Kidney epithelial cell (primary cell): ENCODE results near the gene LACTB. TPM values are rescaled to one million over a fixed set of nuclear protein-coding genes. Genes with fewer than 3 reads are reported as not detected.
"Not testable (repeated sequence)": the region's sequence is repeated elsewhere in the genome, so short reads cannot be mapped to it uniquely, and the experiment has no call there.

Source experiments
- DNase-seq: peaks from one replicate; pipeline ENCODE4 v3.0.0-alpha.2; 2010; ENCODE audit warnings: low read depth
- H3K27me3 ChIP-seq: 2 replicates; pipeline ENCODE4 v1.6.0; 2011; ENCODE audit warnings: low read length; ENCODE audit not compliant: control insufficient read depth, insufficient read depth
- H3K36me3 ChIP-seq: 2 replicates; pipeline ENCODE4 v1.5.1; 2011; ENCODE audit warnings: low read length; ENCODE audit not compliant: control insufficient read depth, insufficient read depth
- H3K4me3 ChIP-seq: 2 replicates; pipeline ENCODE4 v1.5.1; 2011; ENCODE audit warnings: low read depth, mild to moderate bottlenecking, control low read depth, low read length
- total RNA-seq: library from RNA; depleted of rRNA; stranded (reverse); fragments of >200 nt; gene quantifications from 2 replicates; pipeline ENCODE4 v1.2.3, GENCODE V29; 2015
- TF ChIP-seq, protein P1 (sequence below): IDR thresholded peaks from 2 replicates; pipeline ENCODE4 v1.5.1; 2011; ENCODE audit warnings: mild to moderate bottlenecking, moderate library complexity, low read length, control low read depth, inconsistent platforms; ENCODE audit not compliant: insufficient read depth, poor library complexity, severe bottlenecking

Gene LACTB
- total RNA-seq, 1 donor from 2014 or later = 11.6 TPM

DNA sequence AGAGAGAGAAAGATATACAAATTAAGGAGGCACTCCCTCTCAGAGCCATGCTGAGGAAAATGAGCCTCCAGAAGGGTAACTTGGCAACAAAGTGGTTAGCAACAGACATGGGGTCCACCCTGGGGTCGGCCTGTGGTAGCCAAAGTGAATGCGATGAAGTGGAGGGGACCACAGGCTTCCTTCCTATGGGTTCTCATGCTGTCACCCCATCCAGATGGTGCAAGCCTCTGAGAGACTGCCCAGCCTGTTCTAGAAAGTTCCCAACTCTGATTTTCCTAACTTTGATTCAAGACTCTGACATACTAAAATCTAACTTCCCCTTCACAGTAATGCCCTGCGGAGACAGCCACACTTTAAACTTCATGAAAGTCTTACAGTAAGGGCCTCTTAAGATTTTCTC lies 18.2 kb upstream of the LACTB start:
- DNase-seq = no peak
- H3K4me3 ChIP-seq = no peak overlapping the region
- no peaks in the 10 kb centered on the region for H3K36me3 ChIP-seq
- H3K27me3 ChIP-seq = no peaks in the 10 kb centered on the region
- TF ChIP-seq, protein P1, sequence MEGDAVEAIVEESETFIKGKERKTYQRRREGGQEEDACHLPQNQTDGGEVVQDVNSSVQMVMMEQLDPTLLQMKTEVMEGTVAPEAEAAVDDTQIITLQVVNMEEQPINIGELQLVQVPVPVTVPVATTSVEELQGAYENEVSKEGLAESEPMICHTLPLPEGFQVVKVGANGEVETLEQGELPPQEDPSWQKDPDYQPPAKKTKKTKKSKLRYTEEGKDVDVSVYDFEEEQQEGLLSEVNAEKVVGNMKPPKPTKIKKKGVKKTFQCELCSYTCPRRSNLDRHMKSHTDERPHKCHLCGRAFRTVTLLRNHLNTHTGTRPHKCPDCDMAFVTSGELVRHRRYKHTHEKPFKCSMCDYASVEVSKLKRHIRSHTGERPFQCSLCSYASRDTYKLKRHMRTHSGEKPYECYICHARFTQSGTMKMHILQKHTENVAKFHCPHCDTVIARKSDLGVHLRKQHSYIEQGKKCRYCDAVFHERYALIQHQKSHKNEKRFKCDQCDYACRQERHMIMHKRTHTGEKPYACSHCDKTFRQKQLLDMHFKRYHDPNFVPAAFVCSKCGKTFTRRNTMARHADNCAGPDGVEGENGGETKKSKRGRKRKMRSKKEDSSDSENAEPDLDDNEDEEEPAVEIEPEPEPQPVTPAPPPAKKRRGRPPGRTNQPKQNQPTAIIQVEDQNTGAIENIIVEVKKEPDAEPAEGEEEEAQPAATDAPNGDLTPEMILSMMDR = no peak

DNA sequence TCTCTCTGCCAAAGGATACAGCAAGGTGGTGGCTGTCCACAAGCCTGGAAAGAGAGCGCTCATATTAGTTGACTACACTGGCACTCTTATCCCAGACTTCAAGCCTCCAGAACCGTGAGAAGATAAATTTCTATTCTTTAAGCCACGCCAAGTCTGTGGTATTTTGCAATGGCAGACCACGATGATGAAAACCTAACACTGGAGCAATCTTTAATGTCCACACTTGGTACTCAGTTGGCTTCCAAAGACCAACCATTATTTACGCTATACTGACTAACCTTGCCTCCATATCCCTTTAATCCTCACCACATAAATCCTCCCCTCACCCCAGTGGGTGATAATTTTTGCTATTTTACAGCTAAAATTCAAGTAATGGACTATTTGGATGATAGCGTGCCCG lies 16.9 kb upstream of the LACTB start:
- Histone ChIP-seq H3K4me3 (no peak overlapping the region), H3K36me3 (no peaks in the 10 kb centered on the region), H3K27me3 (no peaks in the 10 kb centered on the region)
- TF ChIP-seq, protein P1 = no peak
- DNase-seq = no peak

DNA sequence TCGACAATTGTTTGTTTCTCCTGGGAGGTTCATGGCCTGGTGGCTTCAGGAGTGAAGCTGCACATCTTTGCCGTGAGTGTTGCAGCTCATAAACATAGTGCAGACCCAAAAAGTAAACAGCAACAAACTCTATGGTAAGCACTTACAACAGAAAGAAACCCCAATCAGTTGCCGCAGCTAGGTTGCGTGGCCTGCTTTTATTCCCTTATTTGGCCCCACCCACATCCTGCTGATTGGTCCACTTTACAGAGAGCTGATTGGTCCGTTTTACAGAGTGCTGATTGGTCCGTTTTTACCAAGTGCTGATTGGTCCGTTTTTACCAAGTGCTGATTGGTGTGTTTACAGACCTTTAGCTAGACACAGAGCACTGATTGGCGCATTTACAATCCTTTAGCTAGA lies 16.3 kb upstream of the LACTB start:
- not testable (repeated sequence) for H3K36me3 ChIP-seq, DNase-seq, H3K4me3 ChIP-seq, H3K27me3 ChIP-seq

DNA sequence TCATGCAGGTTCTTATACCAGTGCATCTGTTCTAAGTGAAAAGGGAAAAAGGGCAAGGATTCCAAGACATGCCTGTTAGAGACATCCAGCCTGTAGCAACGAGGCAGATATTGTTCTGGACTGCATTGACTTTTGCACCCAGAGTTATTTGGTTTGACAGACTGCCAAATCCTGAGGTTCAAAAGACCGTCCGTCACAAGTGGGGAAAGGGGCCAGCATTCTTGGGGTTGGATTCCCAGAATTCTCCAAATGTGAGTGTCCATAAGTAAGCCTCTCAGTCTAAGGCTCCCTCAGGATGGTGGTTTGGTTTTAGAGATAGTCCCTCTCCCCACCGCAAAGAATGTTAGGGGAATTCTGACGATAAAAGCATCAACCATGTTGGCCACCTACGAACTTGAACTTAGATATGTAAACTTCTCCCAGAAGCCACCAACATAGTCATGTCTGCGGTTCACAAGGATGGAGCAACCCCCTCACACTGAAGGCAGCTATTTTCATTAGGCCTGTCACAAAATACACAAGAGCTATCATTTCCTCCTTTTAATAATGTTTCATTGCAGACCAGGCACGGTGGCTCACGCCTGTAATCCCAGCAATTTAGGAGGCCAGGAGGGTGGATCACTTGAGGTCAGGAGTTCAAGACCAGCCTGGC lies 13.6 kb upstream of the LACTB start:
- peak; percentile 91 for DNase-seq
- no peaks in the 10 kb centered on the region for H3K27me3 ChIP-seq
- no peak overlapping the region for H3K4me3 ChIP-seq
- no peaks in the 10 kb centered on the region for H3K36me3 ChIP-seq
- TF ChIP-seq, protein P1 = no peak

DNA sequence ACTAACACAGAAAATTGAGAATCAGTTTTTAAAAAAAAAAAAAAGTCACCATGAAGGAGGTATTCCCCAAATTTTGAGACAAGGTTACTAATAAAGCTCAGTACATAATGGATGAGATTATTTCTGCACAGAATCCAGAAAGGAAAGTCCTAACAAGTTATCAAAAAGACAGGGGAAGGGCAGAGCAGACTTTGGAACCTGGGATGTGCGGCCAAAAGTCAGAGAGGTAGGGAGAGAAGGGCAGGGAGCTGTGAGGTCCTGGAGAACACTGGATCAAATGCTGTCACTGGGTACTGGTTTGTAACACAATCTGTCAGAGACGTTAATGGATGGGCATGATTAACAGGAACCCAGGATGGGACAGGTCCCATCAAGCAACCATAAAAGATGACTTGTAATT lies 12.2 kb upstream of the LACTB start:
- H3K36me3 ChIP-seq = no peaks in the 10 kb centered on the region
- H3K27me3 ChIP-seq = no peaks in the 10 kb centered on the region
- no peak overlapping the region for H3K4me3 ChIP-seq
- no peak for DNase-seq
- TF ChIP-seq, protein P1 = no peak

DNA sequence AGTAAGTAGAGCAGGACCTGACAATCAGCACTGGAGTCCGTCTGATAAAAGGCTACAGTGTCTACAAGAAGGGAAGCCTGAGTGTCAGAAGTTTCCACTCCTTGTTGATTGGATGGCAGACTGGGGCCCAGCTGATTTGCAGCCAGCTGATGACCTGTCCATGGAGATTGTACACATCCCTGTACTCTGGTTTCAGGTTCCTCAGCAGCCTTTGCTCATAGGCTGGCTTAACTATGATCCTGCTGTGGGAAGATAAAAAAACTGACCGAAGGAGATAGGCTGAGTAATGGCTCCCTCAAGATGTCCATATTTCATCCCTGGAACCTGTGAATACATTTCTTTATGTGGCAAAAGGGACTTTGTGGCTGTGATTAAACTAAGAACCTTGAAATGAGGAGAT lies 11.7 kb upstream of the LACTB start:
- TF ChIP-seq, protein P1 = no peak
- Histone ChIP-seq H3K36me3 (no peaks in the 10 kb centered on the region), H3K4me3 (no peak overlapping the region), H3K27me3 (no peaks in the 10 kb centered on the region)
- DNase-seq = no peak
